Measurements from ENCODE around the gene ZFP2.

ZFP2 gene

GRCh38 chr5:178981381-178981780 is 85.7 kb downstream of the ZFP2 start:
- in situ Hi-C loops (cut with HindIII; ENCODE audit: low sequenced_read_pairs): no loop called here
- no peak overlapping the region for H3K4me3 ChIP-seq (ENCODE audit: low read depth, low read length)
- TF ChIP-seq CTCF (IDR thresholded peaks at IDR 0.05; ENCODE audit: low read depth, low read length): no peak
- DNase-seq (ENCODE audit: low read depth, low spot score): no peak

Data from astrocyte of the spinal cord (primary cell).